ENCODE measurements around the gene WDR53. TPM values are rescaled to one million over a fixed set of nuclear protein-coding genes. Genes with fewer than 3 reads are reported as not detected.
A peak's percentile ranks its signal among the peaks of the same experiment; 100 is the strongest.

Gene WDR53
- total RNA-seq, 1 experiment from 2014 or later = 18.6 TPM

- BruUV-seq (replicated peaks) = no TSS peak
- Histone ChIP-seq H3K4me3 (ENCODE audit: low read depth in 2 of 2, low read length in 2 of 2) (no peak overlapping the region), H3K27ac (ENCODE audit: low read length) (no peak overlapping the region), H3K36me3 (ENCODE audit: control insufficient read depth, insufficient read depth, low read length) (no peaks in the 10 kb centered on the region), H3K9me3 (ENCODE audit: control insufficient read depth, insufficient read depth, low read depth, low read length) (no peaks in the 10 kb centered on the region), H3K27me3 (ENCODE audit: control insufficient read depth, insufficient read depth, low read length) (no peaks in the 10 kb centered on the region), H3K4me1 (ENCODE audit: control insufficient read depth, insufficient read depth, low read length) (no peaks in the 10 kb centered on the region)
- ATAC-seq = peak; percentile 95
- TF ChIP-seq REST (IDR thresholded peaks at IDR 0.05; ENCODE audit: insufficient read depth in 1 of 2, low read depth in 2 of 2, low read length in 1 of 2) (no peak), CTCF (IDR thresholded peaks at IDR 0.05) (peak; percentile 87)
- in situ Hi-C loops (cut with HindIII; ENCODE audit: low pct_unique_long_range_greater_than_20kb, low sequenced_read_pairs) = no loop called here
- intact Hi-C loops (cut with micrococcal nuclease; ENCODE audit: unreplicated experiment) = loop anchor here (1.0 kb wide), 1 partner anchor 266 kb away; no protein-coding TSS in a partner anchor
- CTCF ChIA-PET = interaction anchor here (0.6 to 1.6 kb wide), 7 partner anchors 9 to 493 kb away, joined by 3 to 7 read pairs (median 4); no protein-coding TSS in a partner anchor
- no peak for DNase-seq (ENCODE audit: low read depth, low spot score)
- POLR2A ChIA-PET = no interaction called here
Observed at GRCh38 chr3:196518966-196519717, 49.2 kb downstream of the WDR53 start.

GRCh38 chr3:196517919-196518318, 50.4 kb downstream of the WDR53 start:
- Histone ChIP-seq H3K27me3 (ENCODE audit: control insufficient read depth, insufficient read depth, low read length) (no peaks in the 10 kb centered on the region), H3K4me3 (ENCODE audit: low read depth in 2 of 2, low read length in 2 of 2) (no peak overlapping the region), H3K36me3 (ENCODE audit: control insufficient read depth, insufficient read depth, low read length) (no peaks in the 10 kb centered on the region), H3K9me3 (ENCODE audit: control insufficient read depth, insufficient read depth, low read depth, low read length) (no peaks in the 10 kb centered on the region), H3K4me1 (ENCODE audit: control insufficient read depth, insufficient read depth, low read length) (no peaks in the 10 kb centered on the region), H3K27ac (ENCODE audit: low read length) (no peak overlapping the region)
- in situ Hi-C loops (cut with HindIII; ENCODE audit: low pct_unique_long_range_greater_than_20kb, low sequenced_read_pairs) = no loop called here
- ATAC-seq (no peak), DNase-seq (ENCODE audit: low read depth, low spot score) (no peak)
- BruUV-seq (replicated peaks) = no TSS peak
- ChIA-PET CTCF (interaction anchor here (0.6 to 0.7 kb wide), 2 partner anchors 16 to 423 kb away, joined by 3 to 17 read pairs; no protein-coding TSS in a partner anchor), POLR2A (no interaction called here)
- TF ChIP-seq POLR2AphosphoS5 (IDR thresholded peaks at IDR 0.05; ENCODE audit: low read depth, low read length) (no peak), CTCF (IDR thresholded peaks at IDR 0.05) (no peak), SIN3A (IDR thresholded peaks at IDR 0.05; ENCODE audit: borderline replicate concordance, insufficient read depth, low read depth, low read length) (no peak), TCF7L2 (IDR thresholded peaks at IDR 0.05; ENCODE audit: low read depth, low read length) (no peak), REST (IDR thresholded peaks at IDR 0.05; ENCODE audit: insufficient read depth in 1 of 2, low read depth in 2 of 2, low read length in 1 of 2) (no peak)
- intact Hi-C loops (cut with micrococcal nuclease; ENCODE audit: unreplicated experiment) = no loop called here
